Left ventricle myocardium inferior (tissue), 1 donor: Measurements from ENCODE around the gene CD200R1L. TPM values are rescaled to one million over a fixed set of nuclear protein-coding genes. Genes with fewer than 3 reads are reported as not detected.

Experiments used
- DNase-seq: peaks from one replicate; pipeline ENCODE4 v3.0.0-alpha.2; 2020
- H3K27ac ChIP-seq: fragments of 200-600 bp; replicated peaks from 2 replicates; pipeline ENCODE4 v1.8.0; 2021
- H3K27me3 ChIP-seq: fragments of 200-600 bp; 2 replicates; pipeline ENCODE4 v1.8.0; 2021; ENCODE audit warnings: low read depth
- H3K36me3 ChIP-seq: fragments of 200-600 bp; 2 replicates; pipeline ENCODE4 v1.8.0; 2021
- H3K4me1 ChIP-seq: fragments of 200-600 bp; 2 replicates; pipeline ENCODE4 v1.8.0; 2021
- H3K4me3 ChIP-seq: fragments of 200-600 bp; 2 replicates; pipeline ENCODE4 v1.8.0; 2021; ENCODE audit warnings: mild to moderate bottlenecking, moderate library complexity
- H3K9me3 ChIP-seq: fragments of 200-600 bp; replicated peaks from 2 replicates; pipeline ENCODE4 v1.8.0; 2021
- CTCF ChIP-seq: fragments of 200-600 bp; IDR thresholded peaks from 2 replicates; pipeline ENCODE4 v1.8.0; 2021; ENCODE audit warnings: antibody characterized with exemption, mild to moderate bottlenecking, borderline replicate concordance
- intact Hi-C: fragments of 100-400 bp; cut with micrococcal nuclease; formaldehyde crosslinking; loops from one replicate; pipeline ENCODE4 v1.11.0; 2022
- total RNA-seq: library from RNA; stranded (reverse); fragmentation: NEBNext Ultra II Directional; extraction: Animal tissue kit (Norgen Biotek cat#: 25700); gene quantifications from one replicate; pipeline ENCODE4 v1.2.1, GENCODE V29; 2021
- donor health status: DM: no; HTN: yes; CAD: no; lungs with severe emphysema.

The CD200R1L gene
- total RNA-seq, 1 donor from 2014 or later = not detected

- no peak for DNase-seq
- Histone ChIP-seq H3K9me3 (peaks cover 14% of the 10 kb centered on the region), H3K27ac (no peak overlapping the region), H3K4me3 (no peak overlapping the region), H3K36me3 (no peaks in the 10 kb centered on the region), H3K27me3 (no peaks in the 10 kb centered on the region), H3K4me1 (peaks cover 4% of the 10 kb centered on the region)
- TF ChIP-seq CTCF = no peak
- intact Hi-C loops = no loop called here
Measured at GRCh38 chr3:112791736-112792135, 54.9 kb downstream of the CD200R1L start.

GRCh38 chr3:112789787-112790186, 56.9 kb downstream of the CD200R1L start:
- DNase-seq = no peak
- no peak overlapping the region for H3K27ac ChIP-seq
- intact Hi-C loops = no loop called here

GRCh38 chr3:112786881-112787579, 59.6 kb downstream of the CD200R1L start:
- intact Hi-C loops = no loop called here
- no peak for TF ChIP-seq CTCF
- peaks cover 12% of the 10 kb centered on the region for H3K27me3 ChIP-seq

More at GRCh38 chr3:112789787-112790186, 56.9 kb downstream of the CD200R1L start:
- Histone ChIP-seq H3K36me3 (no peaks in the 10 kb centered on the region), H3K9me3 (peaks cover 14% of the 10 kb centered on the region), H3K27me3 (no peaks in the 10 kb centered on the region), H3K4me1 (peaks cover 3% of the 10 kb centered on the region), H3K4me3 (no peak overlapping the region)
- TF ChIP-seq CTCF = no peak

GRCh38 chr3:112786002-112786590, 60.6 kb downstream of the CD200R1L start:
- Histone ChIP-seq H3K9me3 (peaks cover 14% of the 10 kb centered on the region), H3K27me3 (peaks cover 18% of the 10 kb centered on the region)

More at GRCh38 chr3:112786881-112787579, 59.6 kb downstream of the CD200R1L start:
- H3K4me1 ChIP-seq = no peaks in the 10 kb centered on the region
- H3K36me3 ChIP-seq = no peaks in the 10 kb centered on the region
- H3K4me3 ChIP-seq = no peak overlapping the region
- H3K9me3 ChIP-seq = peaks cover 14% of the 10 kb centered on the region
- H3K27ac ChIP-seq = no peak overlapping the region
- DNase-seq = no peak

More at GRCh38 chr3:112786002-112786590, 60.6 kb downstream of the CD200R1L start:
- no peak for DNase-seq
- Histone ChIP-seq H3K4me3 (no peak overlapping the region), H3K27ac (no peak overlapping the region), H3K4me1 (no peaks in the 10 kb centered on the region), H3K36me3 (no peaks in the 10 kb centered on the region)
- intact Hi-C loops = no loop called here
- TF ChIP-seq CTCF = no peak
